ENCODE data around the gene ZNF554.
"Not testable (repeated sequence)": the region's sequence is repeated elsewhere in the genome, so short reads cannot be mapped to it uniquely, and the experiment has no call there.

Gene ZNF554

GRCh38 chr19:2815923-2816322, 3.7 kb upstream of the ZNF554 start:
- no peak overlapping the region for H3K27ac ChIP-seq

GRCh38 chr19:2816641-2817040, 3.0 kb upstream of the ZNF554 start:
- no peak for TF ChIP-seq CTCF (conservative IDR thresholded peaks at IDR 0.05)

More at GRCh38 chr19:2815923-2816322, 3.7 kb upstream of the ZNF554 start:
- TF ChIP-seq CTCF (conservative IDR thresholded peaks at IDR 0.05) = no peak

GRCh38 chr19:2817237-2817829, 2.3 kb upstream of the ZNF554 start:
- not testable (repeated sequence) for H3K27ac ChIP-seq

More at GRCh38 chr19:2816641-2817040, 3.0 kb upstream of the ZNF554 start:
- H3K27ac ChIP-seq = no peak overlapping the region

- peak overlapping the region; percentile 72; the same call in 1 of the 2 replicates for H3K27ac ChIP-seq
- TF ChIP-seq CTCF (conservative IDR thresholded peaks at IDR 0.05) = no peak
Observed at GRCh38 chr19:2820112-2820702, 539 bp downstream of the ZNF554 start.

- H3K27ac ChIP-seq = no peak overlapping the region
- no peak for TF ChIP-seq CTCF (conservative IDR thresholded peaks at IDR 0.05)
Observed at GRCh38 chr19:2822846-2823245, 3.2 kb downstream of the ZNF554 start.

GRCh38 chr19:2823646-2824045, 4.0 kb downstream of the ZNF554 start:
- no peak for TF ChIP-seq CTCF (conservative IDR thresholded peaks at IDR 0.05)
- H3K27ac ChIP-seq = no peak overlapping the region

- no peak for TF ChIP-seq CTCF (conservative IDR thresholded peaks at IDR 0.05)
- no peak overlapping the region for H3K27ac ChIP-seq
Observed at GRCh38 chr19:2824129-2824528, 4.5 kb downstream of the ZNF554 start.

GRCh38 chr19:2827022-2827421, 7.4 kb downstream of the ZNF554 start:
- no peak overlapping the region for H3K27ac ChIP-seq
- no peak for TF ChIP-seq CTCF (conservative IDR thresholded peaks at IDR 0.05)

All from VCaP (cell line).